ENCODE measurements around the gene TRAIP. TPM values are rescaled to one million over a fixed set of nuclear protein-coding genes. Genes with fewer than 3 reads are reported as not detected.

Gene TRAIP
- polyA plus RNA-seq, 1 donor from 2014 or later = 7.6 TPM

DNA sequence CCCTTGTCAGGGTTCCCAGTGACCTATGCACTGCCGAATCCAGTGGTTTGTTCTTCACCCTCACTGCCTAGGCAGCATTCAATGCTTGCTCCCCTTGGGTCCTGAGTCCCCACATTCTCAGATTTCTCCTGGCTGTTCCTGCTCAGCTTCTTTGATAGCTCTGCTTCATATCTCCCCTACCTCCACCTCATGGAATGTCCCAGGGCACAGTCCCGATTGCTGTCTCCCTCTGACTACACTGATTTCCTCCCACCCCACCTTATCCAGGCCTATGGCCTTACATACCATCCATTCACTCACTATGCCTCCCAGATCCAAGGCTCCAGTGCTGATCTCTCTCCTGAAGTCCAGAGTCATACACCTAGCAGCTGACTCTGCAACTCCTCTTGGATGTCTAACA, 55.2 kb downstream of the TRAIP start:
- no peaks in the 10 kb centered on the region for H3K9me3 ChIP-seq (ENCODE audit: low read length)
- no peak for TF ChIP-seq TAF1 (IDR thresholded peaks at IDR 0.05; ENCODE audit: low read depth)
- TF ChIP-seq, protein P1, sequence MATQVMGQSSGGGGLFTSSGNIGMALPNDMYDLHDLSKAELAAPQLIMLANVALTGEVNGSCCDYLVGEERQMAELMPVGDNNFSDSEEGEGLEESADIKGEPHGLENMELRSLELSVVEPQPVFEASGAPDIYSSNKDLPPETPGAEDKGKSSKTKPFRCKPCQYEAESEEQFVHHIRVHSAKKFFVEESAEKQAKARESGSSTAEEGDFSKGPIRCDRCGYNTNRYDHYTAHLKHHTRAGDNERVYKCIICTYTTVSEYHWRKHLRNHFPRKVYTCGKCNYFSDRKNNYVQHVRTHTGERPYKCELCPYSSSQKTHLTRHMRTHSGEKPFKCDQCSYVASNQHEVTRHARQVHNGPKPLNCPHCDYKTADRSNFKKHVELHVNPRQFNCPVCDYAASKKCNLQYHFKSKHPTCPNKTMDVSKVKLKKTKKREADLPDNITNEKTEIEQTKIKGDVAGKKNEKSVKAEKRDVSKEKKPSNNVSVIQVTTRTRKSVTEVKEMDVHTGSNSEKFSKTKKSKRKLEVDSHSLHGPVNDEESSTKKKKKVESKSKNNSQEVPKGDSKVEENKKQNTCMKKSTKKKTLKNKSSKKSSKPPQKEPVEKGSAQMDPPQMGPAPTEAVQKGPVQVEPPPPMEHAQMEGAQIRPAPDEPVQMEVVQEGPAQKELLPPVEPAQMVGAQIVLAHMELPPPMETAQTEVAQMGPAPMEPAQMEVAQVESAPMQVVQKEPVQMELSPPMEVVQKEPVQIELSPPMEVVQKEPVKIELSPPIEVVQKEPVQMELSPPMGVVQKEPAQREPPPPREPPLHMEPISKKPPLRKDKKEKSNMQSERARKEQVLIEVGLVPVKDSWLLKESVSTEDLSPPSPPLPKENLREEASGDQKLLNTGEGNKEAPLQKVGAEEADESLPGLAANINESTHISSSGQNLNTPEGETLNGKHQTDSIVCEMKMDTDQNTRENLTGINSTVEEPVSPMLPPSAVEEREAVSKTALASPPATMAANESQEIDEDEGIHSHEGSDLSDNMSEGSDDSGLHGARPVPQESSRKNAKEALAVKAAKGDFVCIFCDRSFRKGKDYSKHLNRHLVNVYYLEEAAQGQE (IDR thresholded peaks at IDR 0.05; ENCODE audit: borderline replicate concordance) = no peak
- TF ChIP-seq SMC3 (conservative IDR thresholded peaks at IDR 0.05; ENCODE audit: poor library complexity) = no peak
- no peak for TF ChIP-seq EP300 (conservative IDR thresholded peaks at IDR 0.05; ENCODE audit: poor library complexity, severe bottlenecking)
- TF ChIP-seq, protein P2, sequence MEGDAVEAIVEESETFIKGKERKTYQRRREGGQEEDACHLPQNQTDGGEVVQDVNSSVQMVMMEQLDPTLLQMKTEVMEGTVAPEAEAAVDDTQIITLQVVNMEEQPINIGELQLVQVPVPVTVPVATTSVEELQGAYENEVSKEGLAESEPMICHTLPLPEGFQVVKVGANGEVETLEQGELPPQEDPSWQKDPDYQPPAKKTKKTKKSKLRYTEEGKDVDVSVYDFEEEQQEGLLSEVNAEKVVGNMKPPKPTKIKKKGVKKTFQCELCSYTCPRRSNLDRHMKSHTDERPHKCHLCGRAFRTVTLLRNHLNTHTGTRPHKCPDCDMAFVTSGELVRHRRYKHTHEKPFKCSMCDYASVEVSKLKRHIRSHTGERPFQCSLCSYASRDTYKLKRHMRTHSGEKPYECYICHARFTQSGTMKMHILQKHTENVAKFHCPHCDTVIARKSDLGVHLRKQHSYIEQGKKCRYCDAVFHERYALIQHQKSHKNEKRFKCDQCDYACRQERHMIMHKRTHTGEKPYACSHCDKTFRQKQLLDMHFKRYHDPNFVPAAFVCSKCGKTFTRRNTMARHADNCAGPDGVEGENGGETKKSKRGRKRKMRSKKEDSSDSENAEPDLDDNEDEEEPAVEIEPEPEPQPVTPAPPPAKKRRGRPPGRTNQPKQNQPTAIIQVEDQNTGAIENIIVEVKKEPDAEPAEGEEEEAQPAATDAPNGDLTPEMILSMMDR (IDR thresholded peaks at IDR 0.05; ENCODE audit: poor library complexity, severe bottlenecking) = no peak
- TF ChIP-seq RAD21 (conservative IDR thresholded peaks at IDR 0.05) = no peak
- no peak for TF ChIP-seq POLR2AphosphoS5 (IDR thresholded peaks at IDR 0.05)
- TF ChIP-seq EZH2 (IDR thresholded peaks at IDR 0.05; ENCODE audit: borderline replicate concordance, insufficient read depth, low read length, poor library complexity, severe bottlenecking) = no peak
- no peak for TF ChIP-seq MXI1 (conservative IDR thresholded peaks at IDR 0.05; ENCODE audit: poor library complexity, severe bottlenecking)
- H3K9me2 ChIP-seq (ENCODE audit: insufficient read depth, low read length) = no peaks in the 10 kb centered on the region
- H3K79me2 ChIP-seq (replicated peaks; ENCODE audit: insufficient read depth, low read length) = no peaks in the 10 kb centered on the region
- peaks cover 14% of the 10 kb centered on the region for H3K27me3 ChIP-seq (ENCODE audit: insufficient read depth, low read depth, low read length)
- no peaks in the 10 kb centered on the region for H3F3A ChIP-seq (ENCODE audit: insufficient read depth, low read length, poor library complexity, severe bottlenecking)
- H4K20me1 ChIP-seq (ENCODE audit: insufficient read depth) = no peaks in the 10 kb centered on the region
- no peak overlapping the region for H3K4me3 ChIP-seq (ENCODE audit: low read length)
- H2AFZ ChIP-seq (ENCODE audit: low read depth, low read length) = no peak overlapping the region
- H3K9ac ChIP-seq (ENCODE audit: low read length) = no peak overlapping the region
- no peaks in the 10 kb centered on the region for H3K36me3 ChIP-seq (ENCODE audit: insufficient read depth, low read length)
- no peak overlapping the region for H3K4me2 ChIP-seq (ENCODE audit: low read length)
- H3K27ac ChIP-seq (ENCODE audit: low read length) = no peak overlapping the region

- H3K79me2 ChIP-seq (replicated peaks; ENCODE audit: insufficient read depth, low read length) = no peaks in the 10 kb centered on the region
- no peak within 1 kb of the TSS for H3K9ac ChIP-seq (ENCODE audit: low read length)
- no peak within 1 kb of the TSS for H3K4me3 ChIP-seq (ENCODE audit: low read length)
- no peaks in the 10 kb centered on the region for H4K20me1 ChIP-seq (ENCODE audit: insufficient read depth)
- H3K36me3 ChIP-seq (ENCODE audit: insufficient read depth, low read length) = no peaks in the 10 kb centered on the region
- H3K4me2 ChIP-seq (ENCODE audit: low read length) = no peak within 1 kb of the TSS
- TF ChIP-seq, protein P1 (IDR thresholded peaks at IDR 0.05; ENCODE audit: borderline replicate concordance) = no peak
- TF ChIP-seq RAD21 (conservative IDR thresholded peaks at IDR 0.05) (no peak), TAF1 (IDR thresholded peaks at IDR 0.05; ENCODE audit: low read depth) (no peak), MXI1 (conservative IDR thresholded peaks at IDR 0.05; ENCODE audit: poor library complexity, severe bottlenecking) (no peak)
- TF ChIP-seq, protein P2 (IDR thresholded peaks at IDR 0.05; ENCODE audit: poor library complexity, severe bottlenecking) = no peak
- H2AFZ ChIP-seq (ENCODE audit: low read depth, low read length) = no peak within 1 kb of the TSS
- H3K27me3 ChIP-seq (ENCODE audit: insufficient read depth, low read depth, low read length) = peaks cover 14% of the 10 kb centered on the region
- no peaks in the 10 kb centered on the region for H3K9me2 ChIP-seq (ENCODE audit: insufficient read depth, low read length)
- no peaks in the 10 kb centered on the region for H3F3A ChIP-seq (ENCODE audit: insufficient read depth, low read length, poor library complexity, severe bottlenecking)
- no peak within 1 kb of the TSS for H3K27ac ChIP-seq (ENCODE audit: low read length)
- no peaks in the 10 kb centered on the region for H3K9me3 ChIP-seq (ENCODE audit: low read length)
These were observed 56.6 kb downstream of the TRAIP start, which contains the start of gene CDHR4 for GRCh38 chr3:49799761-49800160. Gene CDHR4 (minus strand): TSS chr3:49799873. CDS start chr3:49799812, 61 bp downstream.
